HG02970 (cell line): ENCODE results near the gene TNIP2.
"Not testable (repeated sequence)": the region's sequence is repeated elsewhere in the genome, so short reads cannot be mapped to it uniquely, and the experiment has no call there.

ENCODE experiments used
- ATAC-seq: cut with Tn5 transposase; IDR thresholded peaks from one replicate; pipeline ENCODE4 v1.9.1; 2021; ENCODE audit warnings: mild to moderate bottlenecking, moderate library complexity, moderate number of reproducible peaks; ENCODE audit not compliant: unreplicated experiment, low FRiP score

Gene TNIP2

DNA sequence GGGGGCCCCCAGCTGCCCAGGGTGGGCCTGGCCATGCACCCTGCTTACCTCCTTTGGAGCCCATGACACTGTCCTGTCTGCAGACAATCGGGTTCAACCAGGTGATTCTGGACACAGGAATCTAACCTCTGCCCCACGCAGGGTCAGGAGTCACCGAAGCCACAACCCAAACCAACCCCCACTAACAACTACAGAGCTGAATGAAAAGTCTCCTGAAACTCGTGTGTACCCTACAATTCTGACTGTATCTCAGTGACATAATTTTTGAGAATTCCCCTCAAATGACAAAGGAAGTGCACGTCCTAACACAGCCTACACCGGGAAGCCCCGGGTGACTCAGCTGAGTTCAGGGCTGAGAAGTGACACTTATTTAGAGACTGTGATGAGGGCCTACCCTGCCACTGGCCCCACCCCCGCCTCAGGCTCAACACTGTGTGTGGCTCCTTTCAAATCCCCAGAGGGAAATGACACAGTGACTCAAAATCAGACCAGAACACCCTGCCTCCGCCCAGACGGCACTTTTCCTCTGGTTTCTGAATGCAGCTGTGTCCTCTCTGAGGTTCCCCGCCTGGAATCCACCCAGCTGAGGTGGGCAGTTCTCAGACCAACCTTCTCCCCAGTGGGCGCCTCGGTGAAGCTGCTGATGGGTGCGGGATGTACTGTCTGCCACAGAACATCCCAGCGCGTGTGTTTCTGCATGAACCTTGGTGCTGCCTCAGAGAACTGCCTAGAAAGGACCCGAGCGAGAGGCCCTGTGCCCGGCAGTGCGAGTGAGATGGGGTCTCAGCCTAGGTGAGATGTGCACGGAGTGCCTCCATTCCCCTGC lies 9.9 kb downstream of the TNIP2 start:
- peak; percentile 81 for ATAC-seq

DNA sequence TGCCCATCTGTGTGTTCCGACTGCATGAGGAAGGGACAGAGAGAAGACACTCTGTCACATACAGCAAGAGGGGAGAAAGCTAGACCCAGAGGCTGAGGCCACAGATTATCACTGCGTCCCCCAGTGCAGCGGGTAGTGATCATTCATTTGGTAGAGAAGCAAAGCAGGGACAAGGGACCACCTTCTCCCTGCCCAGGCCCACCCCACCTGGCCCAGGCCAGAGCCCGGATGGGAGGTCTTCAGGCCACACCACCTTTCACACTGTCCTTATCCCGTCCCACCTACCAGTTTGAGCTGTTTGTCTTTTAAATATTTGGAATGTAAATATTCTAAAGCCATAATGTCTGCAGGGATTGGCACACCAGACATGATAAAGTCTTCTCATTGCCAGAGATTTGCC lies 10.6 kb downstream of the TNIP2 start:
- ATAC-seq, result no peak

DNA sequence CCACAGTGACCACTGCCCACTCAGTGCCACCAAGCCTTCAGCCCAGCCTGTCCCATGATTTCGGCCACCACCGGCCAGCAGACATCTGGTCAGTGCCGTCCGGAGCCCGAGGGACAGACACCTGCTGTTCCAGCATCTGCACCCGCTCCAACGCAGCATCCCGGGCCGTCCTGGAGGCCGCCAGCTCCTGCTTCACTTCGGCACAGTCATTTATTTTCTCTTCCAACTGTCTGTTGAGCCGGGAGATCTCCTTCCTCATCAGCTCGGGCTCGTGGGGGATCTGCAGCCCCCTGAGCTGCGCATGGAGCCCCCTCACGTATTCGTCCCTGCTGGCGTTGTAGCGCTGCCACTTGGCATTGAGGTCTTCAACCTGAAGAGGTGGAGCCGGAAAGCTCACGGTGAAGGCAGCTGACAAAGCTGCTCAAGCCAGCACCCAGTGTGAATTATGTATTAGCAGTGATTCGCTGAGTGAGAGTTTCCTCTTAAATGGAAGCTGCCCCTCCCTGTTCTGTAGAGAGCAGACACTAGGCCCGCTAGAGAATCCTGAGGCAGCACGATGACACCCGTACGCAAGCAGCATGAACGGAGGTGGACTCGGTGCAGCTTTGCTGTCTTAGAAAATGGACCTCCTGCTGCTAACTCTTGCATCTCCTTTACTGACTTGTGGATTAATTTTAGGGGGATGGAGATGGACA lies 11.4 kb downstream of the TNIP2 start:
- no peak for ATAC-seq

DNA sequence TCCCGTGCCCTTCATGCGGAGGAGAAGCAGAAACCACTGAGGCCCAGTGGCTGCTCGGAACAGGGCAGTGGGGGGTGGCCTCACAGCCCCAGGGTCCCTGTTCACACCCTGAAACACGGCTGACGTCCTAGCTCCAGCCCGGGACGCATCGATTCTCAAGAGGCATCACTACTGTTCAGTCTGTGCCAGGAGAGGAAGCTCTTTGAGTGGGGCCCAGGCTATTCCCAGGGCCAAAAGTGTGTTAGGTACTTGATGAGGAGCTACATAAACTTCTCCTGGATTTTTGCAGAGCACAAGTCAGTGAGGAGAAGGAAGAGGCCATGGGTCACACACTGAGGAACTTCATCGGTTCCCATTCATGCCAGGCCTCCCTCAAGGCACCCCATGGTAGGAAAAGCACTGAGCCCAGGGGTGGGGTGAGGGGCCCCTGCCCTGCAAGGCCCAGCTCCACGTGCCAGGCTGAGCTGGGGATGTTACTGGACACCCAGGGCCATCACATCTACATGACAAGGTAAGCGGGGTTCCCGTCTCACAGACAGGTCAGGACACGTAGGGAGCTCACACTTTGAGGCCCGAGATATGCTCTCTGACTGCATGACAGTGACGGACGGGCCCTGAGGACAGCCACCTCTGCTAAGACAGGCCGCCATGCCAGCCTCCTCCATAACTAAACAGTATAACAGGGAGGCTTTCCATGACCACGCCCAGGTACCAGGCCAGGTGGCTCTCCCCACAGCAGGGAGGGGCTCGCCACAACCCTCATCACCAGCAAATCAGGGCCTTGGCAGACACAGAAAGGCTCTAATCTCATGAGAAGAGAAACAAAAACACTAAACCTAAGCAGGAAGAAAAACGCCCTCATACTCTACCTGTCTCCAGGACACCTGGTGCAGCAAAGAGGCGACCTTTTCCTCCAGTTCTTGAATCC lies 12.4 kb downstream of the TNIP2 start:
- ATAC-seq, result no peak

DNA sequence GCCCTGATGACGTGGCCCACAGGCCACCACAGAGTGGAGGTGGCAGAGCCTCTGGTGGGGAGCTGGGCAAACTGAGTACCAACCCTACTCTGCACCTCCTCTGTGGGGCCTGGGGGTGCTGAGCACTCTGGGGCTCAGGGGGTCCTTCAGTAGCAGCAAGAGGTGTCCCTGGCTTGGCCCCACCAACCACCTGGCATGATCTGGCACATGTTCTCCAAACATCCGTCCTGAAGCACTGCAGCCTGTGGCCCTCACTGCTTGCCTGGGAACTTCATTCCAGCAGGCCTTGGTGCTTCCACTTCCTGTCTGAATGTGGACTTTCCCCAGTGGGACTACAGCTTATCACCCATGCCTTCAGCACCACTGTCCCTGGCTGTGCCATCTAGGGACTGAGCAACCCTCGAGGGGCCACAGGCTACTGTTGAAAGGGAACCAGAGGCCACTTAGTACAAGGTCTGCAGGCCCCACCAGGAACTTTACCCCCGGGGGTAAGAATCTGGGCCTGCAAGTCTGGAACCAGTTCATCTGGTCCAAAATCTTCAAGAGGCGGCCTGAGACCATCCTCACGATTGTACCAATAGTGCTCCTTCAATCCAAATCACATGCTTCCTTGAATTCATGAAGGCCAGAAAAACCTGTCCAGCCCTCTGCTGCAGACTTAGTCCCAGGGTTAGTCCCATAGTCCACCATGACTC lies 13.2 kb downstream of the TNIP2 start:
- ATAC-seq, result no peak

DNA sequence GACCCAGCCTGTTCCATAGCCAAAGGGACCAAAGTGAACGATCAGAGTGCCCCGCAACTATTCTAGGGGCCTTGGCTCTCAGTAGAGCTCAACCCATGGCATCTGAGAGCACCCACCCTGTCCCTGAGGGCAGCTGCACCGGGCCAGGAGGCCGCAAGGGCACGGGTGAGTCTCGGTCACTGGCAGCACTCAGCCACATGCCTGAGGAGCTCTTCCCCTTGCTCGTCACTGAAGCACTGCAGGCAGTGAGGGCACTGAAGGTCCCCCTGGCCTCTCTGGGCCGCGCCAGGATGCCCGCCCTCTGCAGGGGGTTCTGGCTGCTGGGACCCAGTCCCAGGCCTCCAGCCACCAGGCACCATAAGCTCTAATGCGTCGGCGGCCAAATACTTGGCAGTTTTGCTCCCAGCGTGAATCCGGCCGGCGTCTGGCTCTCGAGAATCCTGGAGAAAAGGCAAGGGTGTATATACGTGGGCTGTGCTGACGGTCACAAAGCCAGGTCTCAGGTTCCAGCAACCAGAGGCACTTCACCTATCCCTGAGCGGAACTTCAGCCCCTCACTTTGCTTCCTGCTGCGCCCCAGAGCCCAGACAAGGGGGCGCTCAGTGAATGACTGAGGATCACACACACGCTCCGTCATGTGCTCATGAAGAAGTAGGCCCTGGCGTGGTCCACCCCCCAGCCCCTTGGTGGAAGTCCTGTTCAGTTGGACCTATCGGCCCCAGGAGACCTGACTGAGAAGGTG lies 13.9 kb downstream of the TNIP2 start:
- ATAC-seq, result no peak

DNA sequence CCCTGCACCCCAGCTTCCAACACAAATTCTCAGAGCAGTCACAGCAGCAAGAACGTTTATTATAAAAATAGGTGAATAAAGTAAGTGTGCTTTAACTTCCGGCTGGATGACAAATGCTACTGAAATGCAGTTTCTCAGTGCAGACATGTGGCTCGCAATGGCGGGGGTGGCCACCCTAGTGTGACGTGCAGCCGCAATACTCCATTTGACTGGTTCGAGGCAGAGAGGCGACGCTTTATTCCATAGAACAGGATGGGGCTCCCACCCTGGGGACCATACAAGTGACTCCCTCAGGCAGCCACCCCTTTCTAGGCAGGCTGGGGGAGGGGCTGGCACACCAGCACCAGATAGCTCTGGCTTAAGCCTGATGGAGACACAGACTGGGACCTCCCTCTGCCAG lies 14.5 kb downstream of the TNIP2 start:
- no peak for ATAC-seq

DNA sequence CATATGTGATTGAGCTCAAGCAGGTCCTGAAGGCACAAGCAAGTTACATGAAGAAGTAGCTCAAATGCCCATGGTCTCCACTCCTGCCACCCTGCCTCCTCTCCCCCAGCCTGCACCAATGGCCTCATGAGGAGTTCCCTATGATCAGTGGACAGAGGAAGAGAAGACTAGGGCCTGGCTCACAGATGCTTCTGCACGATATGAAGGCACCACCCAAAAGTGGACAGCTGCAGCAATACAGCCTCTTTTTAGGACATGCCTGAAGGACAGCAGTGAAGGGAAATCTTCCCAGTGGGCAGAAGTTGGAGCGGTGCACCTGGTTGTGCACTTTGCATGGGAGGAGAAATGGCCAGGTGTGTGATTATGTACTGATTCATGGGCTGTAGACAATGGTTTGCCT lies 17.8 kb downstream of the TNIP2 start:
- not testable (repeated sequence) for ATAC-seq

DNA sequence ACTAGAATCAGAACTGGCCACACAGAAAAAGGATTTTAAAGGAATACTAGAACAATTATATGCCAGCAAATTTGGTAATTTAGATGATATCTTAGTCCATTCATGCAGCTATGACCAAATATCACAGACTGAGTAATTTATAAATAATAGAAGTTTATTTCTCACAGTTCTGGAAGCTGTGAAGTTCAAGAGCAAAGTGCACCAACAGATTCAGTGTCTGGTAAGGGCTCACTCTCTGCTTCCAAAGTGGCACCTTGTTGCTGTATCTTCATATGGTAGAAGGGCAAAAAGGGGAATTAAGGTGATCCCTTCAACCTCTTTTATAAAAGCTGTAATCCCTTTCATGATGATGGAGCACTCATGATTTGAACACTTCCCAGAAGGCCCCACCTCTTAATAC lies 20.3 kb downstream of the TNIP2 start:
- ATAC-seq, result no peak

DNA sequence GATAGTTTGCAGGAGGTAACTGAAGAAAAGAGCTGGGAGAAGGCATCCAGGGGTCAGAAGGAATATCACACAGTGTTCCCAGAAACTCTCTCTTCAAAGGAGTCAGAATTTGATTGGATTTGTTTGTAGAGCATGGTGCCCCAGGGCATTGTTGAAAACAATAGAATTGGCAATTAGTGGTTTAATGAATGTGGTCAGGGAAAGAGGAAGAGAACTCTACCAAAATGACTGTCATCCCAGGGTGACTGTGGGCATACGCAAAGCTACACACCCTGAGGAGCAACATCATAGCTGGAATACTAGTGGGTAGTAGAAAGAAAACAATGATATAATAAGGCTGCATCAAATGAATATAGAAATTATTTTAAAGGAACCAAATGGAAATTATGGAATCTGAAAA lies 21.5 kb downstream of the TNIP2 start:
- ATAC-seq, result no peak

DNA sequence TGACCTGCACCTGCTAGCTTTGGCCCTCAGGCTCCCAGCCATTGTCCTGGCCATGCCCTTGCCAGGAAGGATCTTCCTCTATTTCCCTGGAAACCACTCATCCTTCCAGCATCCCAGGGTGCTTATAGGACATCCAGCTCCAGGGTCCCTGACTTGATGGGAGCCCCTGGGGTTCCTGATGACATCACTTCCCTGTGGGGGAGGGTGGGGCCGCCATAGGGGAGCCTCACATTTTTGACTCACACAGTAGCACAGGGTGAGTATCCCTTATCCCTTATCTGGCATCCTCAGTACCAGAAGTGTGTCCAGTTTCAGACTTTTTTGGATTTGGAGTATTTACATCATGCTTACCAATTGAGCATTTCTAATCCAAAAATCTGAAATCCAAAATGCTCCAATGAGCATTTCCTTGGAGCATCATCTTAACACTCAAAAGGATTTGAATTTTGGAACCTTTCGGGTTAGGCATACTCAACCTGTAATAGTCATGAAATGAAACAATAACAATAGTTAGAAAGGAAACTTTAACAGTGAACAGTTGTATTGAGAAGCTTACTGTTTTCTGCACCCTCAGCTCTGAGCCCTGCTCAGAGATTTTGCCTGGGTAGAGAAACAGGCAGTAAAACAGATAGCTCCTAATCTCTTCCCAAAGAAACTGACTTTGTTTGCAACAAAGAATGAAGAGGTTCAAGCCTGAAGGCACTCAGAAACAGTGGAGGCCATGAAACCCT lies 22.1 kb downstream of the TNIP2 start:
- no peak for ATAC-seq

DNA sequence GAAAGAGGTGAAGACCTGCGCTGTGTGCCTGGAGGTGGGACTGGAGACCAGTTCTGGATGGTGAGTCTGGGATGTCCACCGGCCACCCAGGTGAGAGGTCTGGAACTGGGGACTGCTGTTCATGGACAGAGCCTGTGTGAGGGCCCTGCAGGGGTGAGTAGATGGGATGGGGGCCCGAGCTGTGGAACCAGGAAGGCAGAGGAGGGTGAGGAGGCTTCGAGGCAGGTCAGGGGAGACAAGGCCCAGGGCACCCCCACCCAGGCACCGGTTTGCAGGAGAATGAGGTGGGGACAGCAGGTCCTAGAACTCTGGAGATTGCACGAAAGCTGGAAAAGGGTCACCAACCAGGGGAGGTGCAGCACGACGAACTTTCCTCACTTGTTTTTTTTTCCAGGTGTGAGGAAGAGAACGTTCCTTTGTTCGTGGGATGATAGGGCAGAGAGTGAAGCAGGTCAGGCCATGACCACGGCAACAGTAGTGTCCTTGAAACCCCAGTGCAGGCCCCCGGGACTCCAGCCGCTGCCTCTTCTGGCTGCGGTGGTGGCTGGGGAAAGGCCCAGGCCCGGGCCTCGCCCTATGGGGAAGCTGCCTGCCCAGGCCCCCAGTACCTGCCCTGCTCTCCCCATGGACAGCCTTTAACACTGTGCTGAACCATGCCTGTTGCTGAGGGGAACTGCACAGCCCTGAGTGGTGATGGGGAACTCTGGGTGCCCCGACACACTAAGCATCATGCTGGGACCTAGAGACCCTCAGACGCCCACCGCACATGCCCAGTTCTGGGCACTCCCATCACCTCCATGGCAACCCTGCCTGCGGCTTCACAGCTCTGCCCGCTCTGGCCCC lies 22.9 kb downstream of the TNIP2 start:
- no peak for ATAC-seq

DNA sequence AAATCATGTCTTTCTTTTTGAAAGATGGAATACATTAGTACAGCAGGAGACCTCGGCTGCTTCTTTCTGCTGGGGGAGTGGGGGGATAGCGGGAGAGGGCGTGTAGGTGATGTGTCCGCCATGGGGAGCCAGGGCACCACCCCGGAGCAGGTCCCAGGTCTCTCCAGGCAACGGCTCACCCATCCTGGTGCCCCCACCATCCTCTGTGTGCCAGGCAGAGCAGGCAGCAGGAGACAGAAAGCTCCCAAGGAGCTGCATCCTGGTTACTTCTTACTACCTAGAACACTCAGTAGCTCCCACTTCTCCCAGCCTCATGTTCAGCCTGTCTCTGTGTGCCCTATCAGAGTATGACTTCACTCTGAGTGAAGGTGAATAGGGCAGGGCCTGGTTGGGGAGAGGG lies 23.6 kb downstream of the TNIP2 start:
- ATAC-seq, result no peak

DNA sequence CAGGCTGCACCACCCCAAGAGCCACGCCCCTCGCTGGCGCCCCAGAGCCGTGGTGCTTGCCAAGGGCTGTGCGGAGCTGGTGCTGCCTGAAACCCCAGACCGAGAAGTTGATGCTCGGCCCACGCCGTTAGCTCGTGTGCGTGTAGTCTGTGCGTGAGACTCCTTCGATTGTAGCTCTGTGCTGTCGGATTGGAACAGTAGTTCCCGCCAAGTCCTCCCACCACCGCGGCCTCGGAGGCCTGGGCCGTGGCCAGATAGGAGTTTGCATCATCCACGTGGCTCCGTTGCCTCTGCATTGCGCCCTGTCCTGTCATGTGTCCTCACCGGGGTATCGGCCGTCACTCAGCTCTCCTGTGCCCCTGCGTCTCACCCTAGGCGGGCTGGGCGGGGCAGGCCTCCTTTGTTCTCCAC lies 24.2 kb downstream of the TNIP2 start:
- no peak for ATAC-seq

DNA sequence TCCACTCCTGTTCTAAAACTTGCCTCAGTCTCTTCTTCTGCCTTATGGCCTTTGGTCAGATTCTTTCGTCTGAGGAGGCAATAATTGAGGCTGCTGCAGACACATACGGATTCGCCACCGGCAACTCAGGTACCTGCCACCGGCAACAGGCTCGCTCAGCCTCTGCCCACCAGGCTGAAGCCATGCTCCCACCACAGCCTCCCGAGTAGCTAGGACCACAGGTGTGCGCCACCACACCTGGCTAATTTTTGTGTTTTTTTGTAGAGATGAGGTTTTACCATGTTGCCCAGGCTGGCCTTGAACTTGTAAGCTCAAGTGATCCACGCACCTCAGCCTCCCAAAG lies 26.6 kb downstream of the TNIP2 start:
- no peak for ATAC-seq

DNA sequence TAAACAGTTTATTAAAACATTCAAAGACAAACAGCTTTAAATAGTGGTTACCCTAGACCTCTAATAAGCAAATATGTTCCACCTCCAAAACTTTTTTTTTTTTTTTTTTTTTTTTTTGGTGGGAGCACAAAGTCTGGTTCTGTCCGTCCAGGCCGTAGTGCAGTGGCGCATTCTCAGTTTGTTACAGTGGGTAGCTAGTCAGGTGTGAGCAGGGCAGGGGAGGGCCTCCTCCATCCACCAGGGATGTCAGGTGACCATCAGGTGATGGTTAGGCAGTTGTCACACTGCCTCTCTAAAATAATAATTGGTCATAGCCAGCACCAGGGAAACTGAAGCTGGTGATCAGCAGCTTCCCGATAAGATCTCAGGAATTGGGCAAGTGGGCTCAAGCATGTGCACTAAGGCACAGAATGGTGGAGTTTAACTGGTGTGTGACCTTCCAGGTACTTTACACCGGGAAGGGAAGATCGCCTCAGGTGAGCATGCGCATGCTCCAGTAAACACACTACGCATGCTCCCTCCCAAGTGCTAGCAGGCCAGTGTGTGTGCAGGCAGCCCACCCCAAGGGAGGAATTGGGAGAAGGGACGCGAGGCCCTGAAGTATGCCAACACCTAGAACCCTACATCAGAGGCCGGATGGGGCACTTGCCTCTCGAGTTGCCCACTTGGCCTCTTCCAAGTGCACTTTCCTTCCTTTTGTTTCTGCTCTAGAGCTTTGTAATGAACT lies 27.2 kb downstream of the TNIP2 start:
- no peak for ATAC-seq

DNA sequence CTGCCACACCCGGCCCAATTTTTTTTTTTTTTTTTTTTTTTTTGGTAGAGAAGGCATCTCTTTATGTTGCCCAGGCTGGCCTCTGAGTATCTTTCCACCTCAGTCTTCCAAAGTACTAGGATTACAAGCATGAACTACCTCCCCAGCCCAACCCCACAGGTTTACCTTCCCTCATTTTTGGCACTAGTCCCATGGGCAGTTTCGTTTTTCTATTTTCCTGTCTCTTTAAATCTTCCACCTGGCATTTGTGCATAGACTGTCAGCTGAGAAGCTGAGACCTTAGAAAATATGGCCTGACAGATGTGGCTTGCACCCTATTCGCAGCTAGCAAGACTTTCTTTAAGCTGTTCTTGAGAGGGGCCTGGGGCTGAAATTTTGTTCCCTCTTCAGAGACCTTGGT lies 27.9 kb downstream of the TNIP2 start:
- no peak for ATAC-seq

DNA sequence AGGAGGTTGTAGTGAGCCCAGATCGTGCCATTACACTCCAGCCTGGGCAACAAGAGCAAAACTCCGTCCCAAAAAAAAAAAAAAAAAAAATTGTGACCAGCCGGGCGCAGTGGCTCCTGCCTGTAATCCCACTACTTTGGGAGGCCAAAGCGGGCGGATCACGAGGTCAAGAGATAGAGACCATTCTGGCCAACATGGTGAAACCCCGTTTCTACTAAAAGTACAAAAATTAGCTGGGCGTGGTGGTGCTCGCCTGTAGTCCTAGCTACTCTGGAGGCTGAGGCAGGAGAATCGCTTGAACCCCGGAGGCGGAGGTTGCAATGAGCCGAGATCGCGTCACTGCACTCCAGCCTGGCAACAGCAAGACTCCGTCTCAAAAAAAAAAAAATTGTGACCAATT lies 29.3 kb downstream of the TNIP2 start:
- not testable (repeated sequence) for ATAC-seq
